GM23338 (cell line): ENCODE data around the gene PGM3.

Experiments used
- CTCF ChIP-seq, 2 experiments: fragments of 200-600 bp in 1 of 2; sonication (generic) in 1 of 2; conservative IDR thresholded peaks; 2 replicates each; pipeline versions ENCODE4 v1.5.1 to v1.6.1; 2016 to 2017; ENCODE audit warnings: antibody characterized with exemption in 2 of 2, low read depth in 2 of 2, mild to moderate bottlenecking in 2 of 2, moderate library complexity in 1 of 2
- EZH2 ChIP-seq: fragments of 200-600 bp; sonication (generic); IDR thresholded peaks from one replicate; pipeline ENCODE4 v1.8.0; 2017; ENCODE audit warnings: antibody characterized with exemption, mild to moderate bottlenecking, low read depth; ENCODE audit not compliant: unreplicated experiment
- EZH2phosphoT487 ChIP-seq: fragments of 200-600 bp; sonication (generic); IDR thresholded peaks from one replicate; pipeline ENCODE4 v1.8.1; 2018; ENCODE audit warnings: antibody characterized with exemption; ENCODE audit not compliant: unreplicated experiment

DNA sequence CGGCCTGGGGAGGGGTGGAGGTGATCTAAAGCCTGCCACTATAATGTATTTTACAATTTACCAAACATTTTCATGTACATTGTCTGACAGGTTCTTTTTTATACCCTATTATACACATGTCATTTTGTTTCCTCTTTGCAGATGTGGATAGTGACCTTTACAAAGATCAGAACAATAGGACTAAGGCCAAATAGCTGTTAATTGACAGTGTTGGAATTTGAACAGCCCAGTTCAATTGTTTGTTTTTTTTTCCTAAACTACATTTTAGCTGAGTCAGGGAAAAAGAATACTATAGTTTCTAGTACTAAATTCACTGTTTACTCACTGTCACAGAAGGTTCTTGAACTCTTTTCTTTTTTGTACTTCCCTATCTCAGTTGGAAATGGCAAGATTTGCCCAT lies 40.2 kb downstream of the PGM3 start:
- no peak for TF ChIP-seq CTCF (conservative IDR thresholded peaks at IDR 0.05; ENCODE audit: low read depth in 2 of 2)
- no peak for TF ChIP-seq EZH2phosphoT487
- no peak for TF ChIP-seq EZH2
